Measurements from ENCODE around the gene COX19. TPM values are rescaled to one million over a fixed set of nuclear protein-coding genes. Genes with fewer than 3 reads are reported as not detected.

Gene COX19
- total and polyA plus RNA-seq, 2 donors (not counting 3 experiments of a cell fraction or from before 2014, with no cell fraction given): 6.8 to 10.6 TPM

GRCh38 chr7:917255-918117 lies 57.9 kb downstream of the COX19 start:
- dilution Hi-C loops (cut with MboI; ENCODE audit: extremely low pct_ligation_motif_present, low sequenced_read_pairs) (no loop called here), intact Hi-C loops (cut with micrococcal nuclease) (no loop called here)
- DNase-seq (ENCODE audit: low read depth, low spot score): no peak
- no peak for TF ChIP-seq CTCF (IDR thresholded peaks at IDR 0.05; ENCODE audit: extremely low read depth in 1 of 2, insufficient read depth in 1 of 2, low read depth in 1 of 2, low read length in 2 of 2)
- TF ChIP-seq POLR2AphosphoS5 (IDR thresholded peaks at IDR 0.05; ENCODE audit: insufficient read depth, low read depth, low read length): no peak
- no peak for TF ChIP-seq EZH2 (IDR thresholded peaks at IDR 0.05; ENCODE audit: borderline replicate concordance, low read depth, low read length, severe bottlenecking)
- H3K9me3 ChIP-seq (replicated peaks; ENCODE audit: control insufficient read depth, insufficient read depth, low read length): no peaks in the 10 kb centered on the region
- POLR2A ChIA-PET: no interaction called here
- H4K20me1 ChIP-seq (replicated peaks; ENCODE audit: control insufficient read depth, extremely low read depth, insufficient read depth, low read length): no peaks in the 10 kb centered on the region
- no peaks in the 10 kb centered on the region for H3K36me3 ChIP-seq (ENCODE audit: control insufficient read depth in 2 of 2, extremely low read depth in 1 of 2, insufficient read depth in 2 of 2, low read length in 2 of 2)
- no peaks in the 10 kb centered on the region for H3K79me2 ChIP-seq (ENCODE audit: control insufficient read depth, insufficient read depth, low read length)
- no peak for FAIRE-seq
- no peaks in the 10 kb centered on the region for H3K27me3 ChIP-seq (ENCODE audit: control insufficient read depth in 2 of 2, insufficient read depth in 2 of 2, low read length in 2 of 2)
- H3K9ac ChIP-seq (replicated peaks; ENCODE audit: extremely low read depth, insufficient read depth, low read length): no peak overlapping the region
- no peaks in the 10 kb centered on the region for H3K9me1 ChIP-seq (replicated peaks; ENCODE audit: control insufficient read depth, extremely low read depth, insufficient read depth, low read length)
- H3K4me1 ChIP-seq (ENCODE audit: control insufficient read depth, extremely low read depth, insufficient read depth, low read length): peaks cover 6% of the 10 kb centered on the region
- BruUV-seq (replicated peaks): no TSS peak
- no peak overlapping the region for H3K27ac ChIP-seq (ENCODE audit: insufficient read depth, low read depth, low read length)
- H3K4me2 ChIP-seq (ENCODE audit: insufficient read depth, low read length): no peak overlapping the region
- CTCF ChIA-PET: no interaction called here
- H3K4me3 ChIP-seq (replicated peaks in 1 of 3; ENCODE audit: insufficient read depth in 1 of 3, low read depth in 1 of 3, low read length in 3 of 3): no peak overlapping the region
- H2AFZ ChIP-seq (ENCODE audit: low read depth, low read length): no peak overlapping the region
